PC-9 (cell line): Measurements from ENCODE around the gene MAJIN.

ENCODE experiments used
- CTCF ChIP-seq: fragments of 200-600 bp; sonication (generic); conservative IDR thresholded peaks from 2 replicates; pipeline ENCODE4 v1.6.1; 2017; ENCODE audit warnings: mixed run types, antibody characterized with exemption, mild to moderate bottlenecking, moderate library complexity
- EZH2 ChIP-seq: fragments of 200-600 bp; sonication (generic); IDR thresholded peaks from 2 replicates; pipeline ENCODE4 v1.8.0; 2017; ENCODE audit warnings: antibody characterized with exemption, low read depth

GRCh38 chr11:64994318-64994717 lies 22.4 kb upstream of the MAJIN start:
- no peak for TF ChIP-seq CTCF
- no peak for TF ChIP-seq EZH2
